Activated T-helper 2 cell treated with anti-CD3 and anti-CD28 coated beads, Interferon-gamma antibody, Interleukin-2, Interleukin-4, amounts not matched to agents 10 μg/mL and 5 μg/mL and 100 μg/mL, durations not matched to agents 14 hours and 24 hours and 36 hours (primary cell): ENCODE measurements around the gene TMEM125. TPM values are rescaled to one million over a fixed set of nuclear protein-coding genes. Genes with fewer than 3 reads are reported as not detected.

Experiments
- DNase-seq: peaks from one replicate; pipeline ENCODE4 v3.0.0; 2021; ENCODE audit warnings: low spot score
- H3K27ac Mint-ChIP-seq: one replicate; pipeline ENCODE4 v1.8.0; 2021; ENCODE audit warnings: mixed read lengths
- H3K27me3 Mint-ChIP-seq: one replicate; pipeline ENCODE4 v1.8.0; 2021; ENCODE audit warnings: low read depth, mixed read lengths
- H3K36me3 Mint-ChIP-seq: one replicate; pipeline ENCODE4 v1.8.0; 2021; ENCODE audit warnings: low read depth, mixed read lengths
- H3K4me1 Mint-ChIP-seq: one replicate; pipeline ENCODE4 v1.8.0; 2021; ENCODE audit warnings: low read depth, mixed read lengths
- H3K4me3 Mint-ChIP-seq: one replicate; pipeline ENCODE4 v1.8.0; 2021; ENCODE audit warnings: low read depth, mild to moderate bottlenecking, moderate library complexity, mixed read lengths
- H3K9me3 Mint-ChIP-seq: one replicate; pipeline ENCODE4 v1.8.0; 2021; ENCODE audit warnings: mixed read lengths
- intact Hi-C: fragments of 100-400 bp; cut with micrococcal nuclease; formaldehyde crosslinking; loops from one replicate; pipeline ENCODE4 v1.15.1; 2023
- total RNA-seq: library from RNA; stranded (reverse); gene quantifications from 2 replicates; pipeline ENCODE4 v1.2.3, GENCODE V29; 2022

The TMEM125 gene
- total RNA-seq, 1 donor from 2014 or later: not detected

DNA sequence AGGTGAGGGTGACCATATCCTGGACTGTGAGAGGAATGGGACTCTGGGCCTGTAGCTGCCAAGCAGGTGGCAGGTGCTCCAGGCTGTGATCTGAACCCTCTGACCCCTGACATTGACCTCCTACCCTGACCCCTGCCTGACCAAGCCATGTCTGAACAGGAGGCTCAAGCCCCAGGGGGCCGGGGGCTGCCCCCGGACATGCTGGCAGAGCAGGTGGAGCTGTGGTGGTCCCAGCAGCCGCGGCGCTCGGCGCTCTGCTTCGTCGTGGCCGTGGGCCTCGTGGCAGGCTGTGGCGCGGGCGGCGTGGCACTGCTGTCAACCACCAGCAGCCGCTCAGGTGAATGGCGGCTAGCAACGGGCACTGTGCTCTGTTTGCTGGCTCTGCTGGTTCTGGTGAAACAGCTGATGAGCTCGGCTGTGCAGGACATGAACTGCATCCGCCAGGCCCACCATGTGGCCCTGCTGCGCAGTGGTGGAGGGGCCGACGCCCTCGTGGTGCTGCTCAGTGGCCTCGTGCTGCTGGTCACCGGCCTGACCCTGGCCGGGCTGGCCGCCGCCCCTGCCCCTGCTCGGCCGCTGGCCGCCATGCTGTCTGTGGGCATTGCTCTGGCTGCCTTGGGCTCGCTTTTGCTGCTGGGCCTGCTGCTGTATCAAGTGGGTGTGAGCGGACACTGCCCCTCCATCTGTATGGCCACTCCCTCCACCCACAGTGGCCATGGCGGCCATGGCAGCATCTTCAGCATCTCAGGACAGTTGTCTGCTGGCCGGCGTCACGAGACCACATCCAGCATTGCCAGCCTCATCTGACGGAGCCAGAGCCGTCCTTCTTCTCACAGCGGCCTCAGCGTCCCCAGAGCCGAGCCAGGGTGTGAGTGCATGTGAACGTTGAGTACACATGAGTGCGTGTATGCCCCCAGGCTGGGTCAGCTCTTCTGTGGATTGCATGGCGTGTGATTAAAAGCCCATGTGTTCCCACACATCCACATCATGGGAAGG, 3.1 kb downstream of the TMEM125 start:
- peaks cover 7% of the 10 kb centered on the region for H3K27me3 Mint-ChIP-seq
- H3K36me3 Mint-ChIP-seq: peaks cover 7% of the 10 kb centered on the region
- no peak overlapping the region for H3K4me3 Mint-ChIP-seq
- DNase-seq: no peak
- H3K27ac Mint-ChIP-seq: no peak overlapping the region
- H3K9me3 Mint-ChIP-seq: peaks cover 13% of the 10 kb centered on the region
- peaks cover 22% of the 10 kb centered on the region for H3K4me1 Mint-ChIP-seq
- intact Hi-C loops: no loop called here

DNA sequence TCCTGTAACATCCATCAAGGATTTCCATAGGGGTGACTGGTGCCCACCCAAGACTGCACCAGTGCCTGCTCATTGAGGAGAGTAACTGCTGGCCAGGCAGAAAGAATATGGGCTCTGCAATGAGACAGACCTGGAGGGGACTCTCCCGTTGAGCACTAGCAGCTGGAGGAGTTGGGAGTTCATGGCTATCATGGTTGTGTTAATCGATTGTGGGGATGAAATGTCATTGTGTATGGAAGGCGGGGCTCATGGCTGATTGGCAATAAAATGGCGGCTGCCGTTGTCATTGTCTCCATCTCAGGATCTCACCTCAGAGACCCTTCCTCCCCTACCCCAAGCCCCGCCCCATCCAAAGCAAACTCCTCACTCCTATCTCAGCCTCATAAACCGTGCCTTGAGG, 3.9 kb downstream of the TMEM125 start:
- no peak overlapping the region for H3K4me3 Mint-ChIP-seq
- intact Hi-C loops: no loop called here
- peaks cover 7% of the 10 kb centered on the region for H3K27me3 Mint-ChIP-seq
- H3K9me3 Mint-ChIP-seq: peaks cover 13% of the 10 kb centered on the region
- H3K36me3 Mint-ChIP-seq: peaks cover 7% of the 10 kb centered on the region
- H3K27ac Mint-ChIP-seq: peak overlapping the region; percentile 26
- peaks cover 22% of the 10 kb centered on the region for H3K4me1 Mint-ChIP-seq
- DNase-seq: no peak

DNA sequence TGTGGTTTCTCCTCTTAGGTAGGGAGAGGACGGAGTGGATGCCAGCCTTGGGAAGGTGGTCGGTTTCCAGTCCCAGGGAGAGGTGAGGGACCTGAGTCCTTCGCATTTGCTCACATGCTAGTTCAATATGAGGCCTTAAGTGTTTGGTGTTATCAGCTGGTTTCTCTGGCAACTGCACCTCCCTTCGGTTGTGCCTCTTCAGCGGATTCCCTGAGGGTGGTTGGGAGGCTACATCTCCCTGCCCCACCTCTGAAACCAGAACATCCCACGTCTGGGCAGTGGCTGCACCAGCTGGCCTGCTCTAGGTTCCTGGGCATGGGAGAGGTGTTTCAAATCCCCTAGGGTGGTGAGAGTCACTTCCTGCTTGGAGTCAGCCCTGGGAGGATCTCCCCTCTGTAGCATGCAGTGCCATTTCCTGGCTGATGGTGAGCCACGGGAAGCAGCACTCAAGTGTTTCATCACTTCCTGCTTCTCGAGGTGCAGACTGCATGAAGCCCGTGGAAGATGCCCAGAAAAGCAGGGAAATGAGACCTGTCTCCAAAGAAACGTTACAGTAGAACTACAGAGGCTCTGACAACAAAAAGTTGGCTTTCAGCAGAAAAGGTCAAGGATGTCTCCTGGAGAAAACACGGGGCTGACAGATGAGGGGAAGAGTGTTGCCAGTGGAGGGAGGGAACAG, 4.5 kb downstream of the TMEM125 start:
- H3K27ac Mint-ChIP-seq: peak overlapping the region; percentile 96
- peak; percentile 39 for DNase-seq
- H3K4me1 Mint-ChIP-seq: peaks cover 22% of the 10 kb centered on the region
- intact Hi-C loops: no loop called here
- peaks cover 13% of the 10 kb centered on the region for H3K9me3 Mint-ChIP-seq
- H3K27me3 Mint-ChIP-seq: peaks cover 6% of the 10 kb centered on the region
- peaks cover 7% of the 10 kb centered on the region for H3K36me3 Mint-ChIP-seq
- H3K4me3 Mint-ChIP-seq: peak overlapping the region; percentile 31

DNA sequence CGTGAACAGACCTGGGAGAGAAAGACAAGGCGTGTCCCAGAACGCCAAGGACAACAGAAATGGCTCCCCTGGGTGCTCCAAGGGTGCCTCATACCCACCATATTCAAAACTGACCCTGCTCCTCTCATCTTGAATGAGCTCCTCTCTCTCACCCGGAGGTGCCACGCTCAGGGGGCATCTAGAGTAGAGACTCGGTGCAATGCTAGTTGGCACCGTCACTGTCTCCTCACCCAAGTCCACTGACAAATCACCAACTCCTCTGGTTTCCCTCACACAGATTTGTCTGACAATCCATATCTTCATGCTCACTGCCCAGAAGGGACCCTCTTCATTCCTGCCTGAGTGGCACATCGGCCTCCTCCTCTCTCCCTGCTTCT, 5.0 kb downstream of the TMEM125 start:
- H3K4me3 Mint-ChIP-seq: no peak overlapping the region
- intact Hi-C loops: no loop called here
- peaks cover 22% of the 10 kb centered on the region for H3K4me1 Mint-ChIP-seq
- DNase-seq: no peak
- peaks cover 7% of the 10 kb centered on the region for H3K36me3 Mint-ChIP-seq
- peaks cover 3% of the 10 kb centered on the region for H3K27me3 Mint-ChIP-seq
- peaks cover 13% of the 10 kb centered on the region for H3K9me3 Mint-ChIP-seq
- H3K27ac Mint-ChIP-seq: peak overlapping the region; percentile 96

DNA sequence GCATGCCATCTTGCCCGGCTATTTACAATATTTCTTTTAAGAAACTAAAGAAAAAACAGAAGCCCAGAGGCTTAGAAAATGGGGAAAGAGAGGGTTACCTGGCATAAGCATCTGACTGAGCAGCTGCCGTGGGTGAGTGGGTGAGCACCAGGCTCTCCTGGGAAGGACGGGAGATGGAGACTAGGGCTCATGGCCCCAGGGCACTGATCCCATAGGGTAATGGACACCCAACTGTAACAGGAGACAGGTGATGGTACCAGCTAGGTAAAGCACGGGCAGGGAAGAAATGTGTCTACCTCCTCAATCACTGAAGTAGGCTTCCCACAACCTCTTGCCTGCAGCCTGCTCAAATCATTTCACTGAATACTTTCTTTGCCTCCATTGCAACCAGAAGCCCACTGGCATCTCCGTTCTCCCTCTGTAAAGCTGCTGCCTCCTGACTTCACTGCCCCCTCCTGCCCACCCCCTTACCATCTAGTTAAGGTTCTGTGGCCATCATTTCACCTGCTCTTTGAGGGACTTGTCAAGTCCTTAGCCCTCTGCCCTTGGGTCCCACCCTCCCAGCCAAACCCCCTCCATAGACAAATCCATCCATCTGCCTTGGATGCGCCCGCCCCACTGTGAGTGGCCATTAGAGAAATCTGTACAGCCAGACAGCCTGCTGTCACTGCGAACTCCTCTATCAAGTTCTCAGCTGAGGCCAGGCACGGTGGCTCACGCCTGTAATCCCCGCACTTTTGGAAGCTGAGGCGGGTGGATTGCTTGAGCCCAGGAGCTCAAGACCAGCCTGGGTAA, 6.2 kb downstream of the TMEM125 start:
- H3K9me3 Mint-ChIP-seq: peaks cover 13% of the 10 kb centered on the region
- H3K36me3 Mint-ChIP-seq: peaks cover 7% of the 10 kb centered on the region
- no peak overlapping the region for H3K27ac Mint-ChIP-seq
- no peaks in the 10 kb centered on the region for H3K27me3 Mint-ChIP-seq
- no peak for DNase-seq
- peaks cover 17% of the 10 kb centered on the region for H3K4me1 Mint-ChIP-seq
- intact Hi-C loops: no loop called here
- no peak overlapping the region for H3K4me3 Mint-ChIP-seq

DNA sequence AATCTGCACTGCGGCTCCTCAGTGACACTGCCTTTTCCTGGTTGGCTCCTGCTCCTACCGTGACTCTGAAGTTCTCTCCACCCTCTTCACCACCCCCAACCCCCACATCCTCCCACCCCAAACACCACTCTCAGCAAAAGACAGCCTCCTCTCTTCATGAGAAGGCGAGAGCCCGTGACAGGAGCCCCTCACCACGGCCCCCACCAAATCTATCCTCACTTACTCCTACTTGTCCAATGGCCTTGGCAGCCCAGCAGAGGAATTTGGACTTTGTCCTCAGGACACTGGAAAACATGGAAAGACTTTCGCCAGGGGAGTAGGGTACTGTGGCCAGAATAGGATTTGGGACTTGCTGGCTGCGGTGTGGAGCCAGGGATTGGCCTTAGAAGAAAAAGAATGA, 6.9 kb downstream of the TMEM125 start:
- DNase-seq: no peak
- Mint-ChIP-seq H3K36me3 (peaks cover 7% of the 10 kb centered on the region), H3K27ac (no peak overlapping the region), H3K4me1 (peaks cover 10% of the 10 kb centered on the region), H3K9me3 (peaks cover 13% of the 10 kb centered on the region), H3K27me3 (no peaks in the 10 kb centered on the region), H3K4me3 (no peak overlapping the region)
- intact Hi-C loops: no loop called here

DNA sequence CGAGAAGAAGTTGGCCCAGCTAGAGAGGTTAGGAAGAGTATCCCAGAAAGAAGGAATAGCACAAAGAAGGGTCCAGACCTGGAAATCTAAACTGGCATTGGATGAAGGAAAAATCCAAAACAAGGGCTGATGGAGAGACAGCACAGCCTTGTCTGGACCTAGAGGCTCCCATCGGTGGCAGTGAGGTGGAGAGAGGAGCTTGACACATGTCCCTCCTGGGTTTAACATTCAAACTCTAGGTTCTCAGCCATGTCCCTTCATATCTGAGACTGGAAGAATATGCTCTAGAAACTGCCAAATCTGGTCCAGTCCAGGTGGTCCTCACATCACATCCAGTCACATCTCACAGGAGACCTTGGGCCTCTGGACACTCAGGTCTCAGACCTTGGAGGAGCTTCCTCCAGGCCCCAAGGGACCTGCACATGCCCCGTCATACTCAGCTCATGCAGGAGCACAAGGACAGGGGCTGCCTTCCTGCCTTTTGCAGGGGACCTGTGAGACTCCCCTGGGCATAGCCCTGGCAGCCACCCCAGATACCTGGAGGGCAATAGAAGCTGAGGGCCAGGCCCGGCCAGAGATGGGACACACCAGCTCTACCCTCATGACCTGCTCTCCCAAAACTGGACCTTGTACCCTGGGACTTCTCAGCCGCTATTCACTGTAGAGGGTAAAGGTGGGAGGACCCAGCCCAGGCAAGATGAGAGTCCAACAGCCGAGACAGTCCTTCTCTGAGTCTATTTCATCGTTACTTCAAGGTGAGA, 7.5 kb downstream of the TMEM125 start:
- DNase-seq: no peak
- Mint-ChIP-seq H3K27ac (no peak overlapping the region), H3K27me3 (no peaks in the 10 kb centered on the region), H3K9me3 (peaks cover 13% of the 10 kb centered on the region), H3K4me1 (peaks cover 10% of the 10 kb centered on the region), H3K4me3 (no peak overlapping the region), H3K36me3 (peaks cover 7% of the 10 kb centered on the region)
- intact Hi-C loops: no loop called here

DNA sequence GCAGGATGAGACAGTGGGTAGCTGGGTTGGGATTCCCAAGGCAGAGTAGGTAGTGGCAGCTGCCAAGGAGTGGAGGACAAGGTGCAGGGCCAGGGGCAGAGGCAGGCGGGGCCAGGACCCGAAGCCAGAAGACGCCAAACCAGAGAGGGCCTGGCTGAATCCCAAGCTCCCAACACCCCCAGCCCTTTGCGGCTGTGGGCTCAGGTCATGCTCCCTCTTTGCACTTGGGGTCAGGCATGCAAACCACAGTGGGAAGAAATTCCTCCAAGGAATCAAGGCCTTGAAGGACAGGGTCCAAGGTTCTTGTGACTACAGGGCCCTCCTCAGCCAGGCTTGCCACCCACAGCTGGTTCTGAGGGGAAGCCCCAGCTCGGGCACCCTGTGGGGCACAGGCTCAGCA, 9.4 kb downstream of the TMEM125 start:
- Mint-ChIP-seq H3K9me3 (peaks cover 12% of the 10 kb centered on the region), H3K36me3 (peaks cover 7% of the 10 kb centered on the region), H3K4me3 (no peak overlapping the region), H3K27me3 (no peaks in the 10 kb centered on the region), H3K4me1 (peaks cover 9% of the 10 kb centered on the region), H3K27ac (no peak overlapping the region)
- DNase-seq: no peak
- intact Hi-C loops: no loop called here

DNA sequence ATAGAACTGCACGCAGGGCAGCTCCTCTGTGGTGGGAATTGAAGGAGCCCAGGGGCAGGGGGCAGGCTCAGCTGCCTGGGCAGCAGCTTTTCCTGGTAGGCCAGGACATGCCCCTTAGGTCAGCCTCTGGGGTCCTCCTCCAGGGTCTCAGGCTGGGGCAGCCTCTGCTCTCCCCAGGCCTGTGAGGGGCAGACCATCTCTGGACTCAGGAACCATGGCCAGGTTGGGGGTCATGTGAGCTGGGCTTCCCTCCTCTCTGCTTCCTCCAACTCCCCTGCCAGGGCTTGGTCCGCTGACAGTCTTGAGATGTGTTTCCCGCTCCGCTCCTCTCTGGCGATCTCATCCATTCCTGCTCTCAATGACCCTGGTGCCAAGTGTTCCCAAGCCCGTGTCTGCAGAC, 9.9 kb downstream of the TMEM125 start:
- Mint-ChIP-seq H3K9me3 (peaks cover 7% of the 10 kb centered on the region), H3K4me3 (no peak overlapping the region), H3K27ac (no peak overlapping the region), H3K4me1 (peaks cover 5% of the 10 kb centered on the region), H3K36me3 (peaks cover 3% of the 10 kb centered on the region), H3K27me3 (no peaks in the 10 kb centered on the region)
- intact Hi-C loops: no loop called here
- no peak for DNase-seq

DNA sequence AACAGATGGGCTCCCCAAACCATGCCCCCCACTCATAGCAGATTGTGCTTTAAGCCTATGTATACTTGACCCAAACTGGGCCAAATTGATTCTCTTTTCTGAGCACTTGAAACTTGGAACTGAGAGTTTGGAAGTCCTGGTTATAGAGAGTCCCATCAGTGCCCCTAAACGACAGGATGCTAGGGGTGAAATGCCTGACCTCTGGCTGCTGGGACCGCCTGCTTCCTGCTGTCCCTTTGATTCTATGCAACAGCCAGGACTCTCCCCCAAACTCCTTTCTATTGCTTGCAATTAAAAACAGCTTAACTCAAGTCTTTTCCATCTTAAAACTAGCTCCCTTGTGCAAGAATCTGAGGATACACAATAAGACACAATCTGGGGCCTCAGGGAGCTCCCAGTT, 10.9 kb downstream of the TMEM125 start:
- no peaks in the 10 kb centered on the region for H3K9me3 Mint-ChIP-seq
- intact Hi-C loops: no loop called here
- no peak for DNase-seq
- H3K27ac Mint-ChIP-seq: no peak overlapping the region
- no peaks in the 10 kb centered on the region for H3K27me3 Mint-ChIP-seq
- no peaks in the 10 kb centered on the region for H3K4me1 Mint-ChIP-seq
- no peak overlapping the region for H3K4me3 Mint-ChIP-seq
- no peaks in the 10 kb centered on the region for H3K36me3 Mint-ChIP-seq

DNA sequence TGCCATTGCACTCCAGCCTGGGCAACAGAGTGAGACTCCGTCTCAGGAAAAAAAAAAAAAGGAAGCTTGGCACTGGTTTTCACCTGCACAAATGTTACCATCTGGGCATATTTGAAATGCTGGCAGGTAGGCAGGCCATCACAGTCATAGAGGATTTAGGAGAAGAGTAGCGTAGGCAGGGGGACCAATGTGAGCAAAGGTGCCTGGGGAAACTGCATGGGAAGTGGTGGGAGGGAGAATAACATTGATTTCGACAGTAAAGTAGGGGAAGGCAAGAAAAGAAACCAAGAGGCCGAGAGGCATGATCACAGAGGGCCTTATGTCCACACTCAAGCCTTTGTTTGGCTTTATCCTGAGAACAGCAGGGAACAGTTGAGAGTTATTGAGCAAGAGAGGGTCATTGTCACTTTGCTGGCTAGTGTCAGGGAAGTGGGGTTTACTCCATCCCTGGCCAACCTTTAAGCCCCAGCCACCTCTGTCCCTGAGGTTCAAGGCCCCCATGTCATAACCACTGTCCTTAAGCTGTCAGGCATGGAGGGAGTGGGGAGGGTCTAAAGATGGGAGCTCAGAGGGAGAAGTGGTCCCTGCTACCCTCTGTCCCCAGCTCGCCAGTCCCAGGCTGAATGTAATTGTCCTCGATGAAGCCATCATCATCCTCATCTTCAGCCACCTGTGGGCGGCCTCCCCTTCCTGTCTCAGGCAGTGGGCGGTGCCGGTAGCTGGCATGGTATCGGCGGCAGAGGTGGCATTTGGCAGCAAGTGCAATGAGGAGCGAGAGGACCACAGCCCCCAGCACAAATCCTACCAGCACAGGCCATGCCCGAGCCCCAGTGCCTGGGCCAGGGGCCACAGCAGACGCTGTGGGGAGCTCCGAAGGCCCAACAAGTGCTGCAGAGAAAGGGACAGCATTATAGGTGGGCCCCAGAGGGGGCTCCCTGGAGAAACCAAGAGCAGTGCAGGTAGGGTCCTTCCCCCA, 12.7 kb downstream of the TMEM125 start:
- H3K9me3 Mint-ChIP-seq: no peaks in the 10 kb centered on the region
- H3K4me1 Mint-ChIP-seq: no peaks in the 10 kb centered on the region

More for the DNA sequence above, 12.7 kb downstream of the TMEM125 start:
- Mint-ChIP-seq H3K27ac (no peak overlapping the region), H3K36me3 (no peaks in the 10 kb centered on the region), H3K27me3 (peaks cover 3% of the 10 kb centered on the region), H3K4me3 (no peak overlapping the region)
- no peak for DNase-seq
- intact Hi-C loops: no loop called here
